GDM1 (cell line): Measurements from ENCODE around the gene PDIA4.
A peak's percentile ranks its signal among the peaks of the same experiment; 100 is the strongest.

Source experiments
- DNase-seq: peaks from one replicate; lab custom pipeline; 2025; lab: John Stamatoyannopoulos, UW

The PDIA4 gene

DNA sequence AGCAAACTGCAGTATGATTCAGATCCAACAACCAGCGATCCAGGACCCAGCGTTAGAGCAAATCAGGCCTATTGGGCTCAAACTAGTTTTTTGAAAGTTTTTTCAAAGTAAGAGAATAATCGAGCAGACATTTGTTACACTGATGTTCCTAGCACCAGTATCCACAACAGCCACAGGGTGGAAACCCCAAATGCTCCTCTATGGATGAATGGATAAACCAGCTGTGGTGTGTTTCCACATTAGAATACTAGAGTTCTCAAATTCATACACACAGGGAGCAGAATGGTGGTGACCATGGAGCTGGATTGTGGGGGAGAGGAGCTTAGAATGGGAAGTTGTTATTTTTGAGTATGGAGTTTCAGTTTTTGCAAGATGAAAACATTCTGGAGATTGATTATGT is 60.7 kb downstream of the PDIA4 start:
- no peak for DNase-seq

DNA sequence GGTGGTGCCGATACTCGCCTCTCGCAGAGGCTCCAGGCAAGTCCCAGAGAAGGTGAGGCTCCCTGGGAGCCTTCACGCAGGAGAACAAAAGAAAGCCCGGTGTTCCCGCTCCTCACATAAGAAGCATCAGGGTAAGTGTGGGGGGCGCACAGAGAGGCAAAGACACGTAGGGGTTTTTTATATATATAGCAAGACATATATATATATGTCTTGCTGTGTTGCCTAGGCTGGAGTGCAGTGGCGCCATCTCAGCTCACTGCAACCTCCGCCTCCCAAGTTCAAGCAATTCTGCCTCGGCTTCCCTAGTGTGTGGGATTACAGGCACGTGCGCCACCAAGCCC is 61.3 kb downstream of the PDIA4 start:
- DNase-seq = no peak

DNA sequence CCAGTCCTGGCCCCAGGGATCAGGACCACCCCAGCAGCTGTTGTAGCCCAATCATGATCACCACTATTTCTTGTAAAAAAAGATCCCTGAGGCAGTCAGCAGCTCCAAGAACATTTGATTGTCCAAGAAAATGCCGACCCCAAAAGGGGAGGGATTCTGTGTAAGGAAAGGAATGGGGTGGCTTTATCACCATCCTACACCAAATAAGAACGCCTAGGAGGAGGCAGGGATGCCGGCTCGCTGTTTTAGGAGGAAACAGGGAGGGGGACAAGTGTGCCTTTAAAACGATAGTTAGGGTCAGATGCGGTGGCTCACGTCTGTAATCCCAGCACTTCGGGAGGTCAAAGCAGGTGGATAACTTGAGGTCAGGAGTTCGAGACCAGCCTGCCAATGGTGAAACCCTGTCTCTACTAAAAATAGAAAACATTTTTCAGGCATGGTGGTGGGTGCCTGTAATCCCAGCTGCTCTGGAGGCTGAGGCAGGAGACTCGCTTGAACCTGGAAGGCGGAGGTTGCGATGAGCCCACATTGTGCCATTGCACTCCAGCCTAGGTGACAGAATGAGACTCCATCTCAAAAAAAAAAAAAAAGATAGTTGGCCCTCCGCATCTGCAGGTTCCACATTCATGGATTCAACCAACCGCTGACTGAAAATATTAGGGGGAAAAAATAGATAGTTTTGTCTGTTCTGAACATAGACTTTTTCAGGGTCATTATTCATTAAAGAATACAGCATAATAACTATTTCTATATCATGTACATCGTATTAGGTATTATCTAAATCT is 63.6 kb downstream of the PDIA4 start:
- no peak for DNase-seq

DNA sequence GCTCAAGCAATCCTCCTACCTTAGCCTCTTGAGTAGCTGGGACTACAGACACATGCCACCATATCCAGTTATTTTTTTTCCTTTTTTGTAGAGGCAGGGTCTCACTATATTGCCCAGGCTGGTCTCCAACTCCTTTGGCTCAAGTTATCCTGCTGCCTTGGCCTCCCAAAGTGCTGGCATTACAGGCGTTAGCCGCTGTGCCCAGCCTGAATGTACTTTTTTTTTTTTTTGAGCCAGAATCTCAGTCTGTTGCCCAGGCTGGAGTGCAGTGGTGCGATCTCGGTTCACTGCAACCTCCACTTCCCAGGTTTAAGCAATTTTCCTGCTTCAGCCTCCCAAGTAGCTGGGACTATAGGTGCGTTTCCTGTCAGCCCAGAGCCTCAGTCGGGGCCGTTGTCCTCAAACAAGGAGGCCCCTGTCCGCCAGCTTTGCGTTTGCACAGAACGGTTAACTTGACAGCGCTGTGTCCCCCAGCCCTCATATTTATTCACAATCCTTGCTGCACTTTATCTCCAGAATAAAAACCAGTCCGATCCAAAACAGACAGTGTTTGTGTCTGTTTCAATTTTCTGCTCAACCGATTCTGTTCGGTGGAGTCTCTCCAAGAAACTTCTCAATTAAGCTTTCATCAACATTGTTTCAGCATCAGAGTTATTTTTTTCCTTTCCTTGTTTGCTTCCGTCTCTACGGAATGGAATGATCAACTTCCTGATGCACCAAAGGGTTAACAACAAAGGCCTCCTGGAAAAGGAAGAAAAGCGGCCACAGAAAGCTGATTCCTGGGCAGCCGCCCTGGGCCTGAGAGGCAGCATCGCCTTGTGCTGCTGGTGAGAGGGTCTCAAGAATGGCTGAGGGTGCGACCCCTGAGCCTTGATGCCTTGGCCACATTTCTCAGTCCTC is 64.5 kb downstream of the PDIA4 start:
- DNase-seq = no peak

DNA sequence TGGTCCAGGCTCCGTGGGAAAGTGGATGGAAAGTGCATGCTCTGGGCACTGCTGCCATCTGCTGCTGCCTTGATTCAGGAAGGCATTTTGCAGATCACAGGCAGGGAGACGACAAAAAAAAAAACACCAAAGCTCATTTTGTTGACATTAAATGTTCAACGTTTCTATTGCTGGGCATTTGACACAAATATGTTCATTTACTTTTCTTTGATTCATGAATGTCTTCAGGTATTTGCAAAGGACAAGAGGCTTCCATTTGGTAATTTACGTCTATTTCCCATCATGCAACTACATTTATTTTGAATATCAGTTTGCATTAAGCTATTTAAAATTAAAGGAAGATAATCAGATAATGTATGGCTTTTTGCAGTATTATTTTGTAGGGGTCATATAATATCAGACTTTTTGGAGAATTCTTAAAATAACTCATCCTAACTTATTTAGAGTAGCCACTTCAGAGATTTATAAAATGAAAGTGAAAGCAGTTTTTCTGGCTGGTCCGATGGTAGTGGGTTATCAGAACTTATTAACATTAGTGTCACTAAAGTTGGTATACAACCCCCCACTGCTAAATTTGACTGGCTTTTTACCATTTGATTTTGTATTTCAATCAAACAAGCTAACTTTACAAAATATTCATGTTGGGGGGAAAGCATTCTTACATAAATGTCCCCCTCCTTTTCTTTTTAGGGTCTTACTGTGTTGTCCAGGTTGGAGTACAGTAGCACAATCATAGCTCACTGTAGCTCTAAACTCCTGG is 65.3 kb downstream of the PDIA4 start:
- DNase-seq = peak; percentile 64

DNA sequence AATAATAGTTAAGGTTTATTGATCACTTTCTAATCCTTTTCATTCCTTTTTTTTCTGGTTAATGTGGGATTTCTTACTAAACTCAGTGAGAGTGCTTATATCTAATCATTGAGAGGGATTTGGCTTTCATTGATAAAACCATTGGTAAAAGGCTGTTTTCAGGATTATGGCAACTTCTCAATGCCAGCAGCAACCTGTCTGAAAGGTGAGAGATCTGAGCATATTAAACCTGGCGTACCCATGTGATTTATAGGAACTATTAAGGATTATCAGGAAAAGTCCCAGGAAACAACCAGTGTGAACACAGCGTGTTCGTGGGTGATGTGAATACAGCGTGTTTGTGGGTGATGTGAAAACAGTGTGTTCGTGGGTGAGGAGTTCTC is 65.9 kb downstream of the PDIA4 start:
- DNase-seq = no peak

DNA sequence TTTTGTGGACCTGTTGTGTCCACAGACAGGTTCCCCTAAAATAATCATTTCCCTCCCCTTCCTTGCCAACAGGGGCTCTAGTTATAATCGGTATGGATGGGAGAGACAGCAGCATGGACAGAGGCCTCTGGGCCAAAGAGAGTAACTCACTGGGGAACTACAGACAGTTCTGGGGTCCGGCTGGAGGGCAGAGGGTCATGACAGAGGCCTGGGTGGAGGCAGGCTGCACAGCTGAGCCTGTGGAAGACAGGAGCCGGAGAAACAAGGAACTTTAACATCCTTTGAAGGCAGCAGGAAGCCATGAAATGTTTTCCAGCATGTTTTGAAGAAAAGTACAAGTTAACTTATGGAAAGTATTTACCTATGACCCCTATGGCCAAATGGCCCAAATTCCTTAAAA is 68.6 kb downstream of the PDIA4 start:
- no peak for DNase-seq

DNA sequence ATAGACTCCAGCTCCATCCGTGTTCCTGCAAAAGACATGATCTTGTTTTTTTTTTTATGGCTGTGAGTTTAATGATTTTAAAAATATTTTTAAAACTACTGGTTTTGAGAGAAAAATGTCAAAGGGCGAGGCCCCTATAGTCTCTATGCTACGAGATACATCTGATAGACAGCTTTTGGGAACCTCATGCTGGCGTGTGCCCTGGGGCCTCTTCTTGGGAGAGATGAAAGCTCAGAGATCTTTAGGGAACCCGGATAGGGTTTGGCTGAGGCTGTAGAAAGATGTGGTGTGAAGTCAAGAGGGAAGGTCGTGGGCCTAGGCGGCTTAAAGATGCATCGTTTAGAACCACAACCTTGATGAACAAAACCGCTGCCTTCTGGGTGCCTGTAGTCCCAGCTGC is 70.2 kb downstream of the PDIA4 start:
- no peak for DNase-seq

DNA sequence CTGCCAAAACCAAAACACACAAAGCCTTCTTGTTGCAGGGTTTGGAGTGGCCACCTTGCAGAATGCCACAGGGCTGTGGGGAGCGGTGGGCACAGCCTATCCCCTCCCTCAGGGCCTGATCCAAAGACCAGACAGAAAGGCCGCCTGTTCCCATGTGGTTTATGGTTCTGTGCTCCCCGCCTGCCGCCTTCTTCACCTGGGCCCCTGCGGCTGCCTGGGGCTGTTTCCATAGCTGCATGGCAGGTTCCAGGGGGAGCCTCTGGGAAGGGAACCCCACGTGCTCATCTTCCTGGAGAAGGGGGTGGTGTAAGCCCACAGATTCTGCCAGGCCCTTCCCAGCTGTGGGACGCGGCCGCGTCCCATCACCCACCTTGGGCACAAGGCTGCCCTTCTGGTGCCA is 73.5 kb downstream of the PDIA4 start:
- DNase-seq = no peak

DNA sequence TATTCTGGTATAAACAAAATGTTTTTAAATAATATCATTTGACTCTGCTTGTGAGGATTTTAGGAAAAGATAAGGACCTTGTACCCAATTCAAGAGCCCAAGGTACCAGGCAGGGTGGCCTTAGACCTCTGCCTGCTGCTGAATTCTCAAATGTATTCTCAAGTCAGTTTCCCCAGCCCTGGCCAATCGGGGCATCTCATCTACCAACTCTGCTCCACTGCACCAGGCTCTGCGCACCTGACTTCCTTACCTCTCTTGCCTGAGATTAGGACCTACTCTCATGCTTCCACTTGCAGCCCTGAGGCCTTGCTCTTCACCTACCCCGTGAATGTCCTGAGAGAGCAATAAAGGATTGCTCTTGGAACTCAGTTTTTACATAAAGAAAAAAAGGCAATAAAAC is 74.6 kb downstream of the PDIA4 start:
- DNase-seq = no peak
